Ectodermal cell (in vitro differentiated cells): ENCODE measurements around the gene FBXL19.

ENCODE experiments used
- H3K27ac ChIP-seq: 2 replicates; pipeline ENCODE4 v1.7.0; 2013; ENCODE audit warnings: mild to moderate bottlenecking, low read depth, low read length; ENCODE audit not compliant: insufficient read depth, poor library complexity, severe bottlenecking
- H3K27me3 ChIP-seq: 2 replicates; pipeline ENCODE4 v1.7.0; 2013; ENCODE audit warnings: mild to moderate bottlenecking, low read length; ENCODE audit not compliant: insufficient read depth, control insufficient read depth, poor library complexity, severe bottlenecking
- H3K36me3 ChIP-seq: one replicate; pipeline ENCODE4 v1.7.0; 2013; ENCODE audit warnings: low read length; ENCODE audit not compliant: control insufficient read depth, insufficient read depth
- H3K4me1 ChIP-seq: one replicate; pipeline ENCODE4 v1.7.0; 2013; ENCODE audit warnings: low read length; ENCODE audit not compliant: control insufficient read depth, insufficient read depth
- H3K4me3 ChIP-seq: 2 replicates; pipeline ENCODE4 v1.7.0; 2013; ENCODE audit warnings: low read depth, low read length, control low read depth; ENCODE audit not compliant: insufficient read depth
- H3K9me3 ChIP-seq: 2 replicates; pipeline ENCODE4 v1.7.0; 2013; ENCODE audit warnings: mild to moderate bottlenecking, low read length, moderate library complexity; ENCODE audit not compliant: control insufficient read depth
- WGBS, 2 experiments: methylation state at CpG; one replicate each; pipeline ENCODE4 v1.1.7; 2013; ENCODE audit warnings: missing lambda C conversion rate in 2 of 2; 5-methylcytosine and 5-hydroxymethylcytosine counted together

The FBXL19 gene

DNA sequence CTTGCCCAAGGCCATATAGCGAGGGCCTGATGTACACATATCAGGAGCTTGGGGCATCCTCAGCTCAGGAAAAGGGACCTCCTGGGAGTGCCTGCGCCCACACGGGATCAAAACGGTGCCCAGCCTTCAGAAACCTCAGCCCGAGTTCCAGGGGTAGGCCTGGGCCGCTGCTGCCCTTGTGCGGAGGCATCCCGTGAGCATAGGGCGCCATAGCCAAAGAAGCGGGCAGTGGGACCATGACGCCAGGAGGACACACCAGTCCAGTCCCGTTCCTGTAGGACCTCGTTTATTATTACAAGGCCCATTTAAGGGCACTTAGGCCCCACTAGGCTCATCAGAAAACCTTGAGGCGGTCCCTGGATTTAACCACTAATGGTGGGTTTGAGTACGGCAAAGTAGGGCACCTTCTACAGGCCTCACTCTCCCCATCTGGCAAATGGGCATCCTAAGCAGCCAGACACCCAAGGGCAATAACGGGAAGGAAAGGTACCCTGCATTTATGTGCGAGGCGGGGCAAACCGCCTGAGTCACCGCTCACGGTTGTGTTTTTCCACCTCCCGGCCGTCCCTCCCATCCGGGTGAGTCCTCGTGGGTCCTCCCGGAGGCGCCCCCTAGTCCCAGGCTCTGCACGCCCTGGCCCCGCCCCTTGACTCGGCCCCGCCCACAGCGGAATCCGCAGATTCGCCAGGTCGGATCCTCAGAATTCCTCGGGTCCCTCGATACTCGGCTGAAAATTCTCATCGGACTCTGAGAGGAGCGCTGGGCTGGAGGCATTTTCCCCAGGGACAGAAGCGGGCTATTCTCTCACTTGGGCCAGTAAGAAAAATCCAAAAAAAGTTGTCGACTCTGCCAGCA lies 33.5 kb downstream of the FBXL19 start:
- WGBS, 2 experiments, result 33% methylated on average over 42 of the region's 42 CpGs
- H3K4me1 ChIP-seq, result peaks cover 13% of the 10 kb centered on the region
- no peaks in the 10 kb centered on the region for H3K9me3 ChIP-seq
- peaks cover 20% of the 10 kb centered on the region for H3K36me3 ChIP-seq
- no peaks in the 10 kb centered on the region for H3K27me3 ChIP-seq
- peak overlapping the region; percentile 91 for H3K27ac ChIP-seq
- peak overlapping the region; percentile 66 for H3K4me3 ChIP-seq

DNA sequence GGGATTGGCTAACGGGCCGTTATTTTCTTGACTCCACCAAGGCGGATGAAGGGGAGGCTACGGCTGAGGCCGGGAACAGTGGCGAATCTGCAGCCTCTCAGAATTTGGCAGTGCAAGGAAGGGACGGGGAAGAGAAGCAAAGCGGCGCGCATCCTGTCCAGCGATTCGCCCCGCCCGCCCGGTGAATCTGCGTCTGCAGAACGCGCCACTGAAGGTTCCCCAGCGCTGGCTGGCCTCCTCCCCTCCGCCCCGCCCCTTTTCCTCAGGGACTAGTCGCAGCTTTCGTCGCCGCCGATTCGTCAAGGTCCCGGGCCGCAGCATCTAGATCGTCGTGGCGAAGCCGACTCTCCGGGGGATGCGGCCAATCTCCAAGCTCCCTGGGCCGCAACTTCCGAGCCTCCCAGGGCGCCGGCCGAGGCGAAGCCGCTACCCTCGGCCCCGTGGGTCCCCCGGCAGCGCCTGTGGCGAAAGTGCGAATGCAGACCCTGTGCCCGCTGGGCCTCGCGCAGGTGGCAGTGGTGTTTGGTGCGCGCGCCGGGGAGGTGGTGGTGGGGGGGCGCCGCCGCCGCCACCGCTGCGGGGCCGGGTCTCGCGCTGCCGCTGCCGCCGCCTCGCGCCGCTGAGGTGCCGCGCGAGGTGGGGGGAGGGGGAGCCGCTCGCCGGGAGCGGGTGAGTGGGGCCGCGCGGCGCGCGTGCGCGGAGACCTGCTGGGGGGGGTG lies 34.2 kb downstream of the FBXL19 start, which contains the start of gene SETD1A:
Gene SETD1A (plus strand): TSS at position 299 of the 719 bp plus-strand sequence. CDS start 978 bp downstream, outside the sequence.
- Histone ChIP-seq H3K27me3 (no peaks in the 10 kb centered on the region), H3K27ac (peak within 1 kb of the TSS; percentile 91), H3K4me3 (peak within 1 kb of the TSS; percentile 66), H3K36me3 (peaks cover 27% of the 10 kb centered on the region), H3K4me1 (peaks cover 13% of the 10 kb centered on the region), H3K9me3 (no peaks in the 10 kb centered on the region)
- WGBS, 2 experiments, result 1% methylated on average over 85 of the region's 85 CpGs

DNA sequence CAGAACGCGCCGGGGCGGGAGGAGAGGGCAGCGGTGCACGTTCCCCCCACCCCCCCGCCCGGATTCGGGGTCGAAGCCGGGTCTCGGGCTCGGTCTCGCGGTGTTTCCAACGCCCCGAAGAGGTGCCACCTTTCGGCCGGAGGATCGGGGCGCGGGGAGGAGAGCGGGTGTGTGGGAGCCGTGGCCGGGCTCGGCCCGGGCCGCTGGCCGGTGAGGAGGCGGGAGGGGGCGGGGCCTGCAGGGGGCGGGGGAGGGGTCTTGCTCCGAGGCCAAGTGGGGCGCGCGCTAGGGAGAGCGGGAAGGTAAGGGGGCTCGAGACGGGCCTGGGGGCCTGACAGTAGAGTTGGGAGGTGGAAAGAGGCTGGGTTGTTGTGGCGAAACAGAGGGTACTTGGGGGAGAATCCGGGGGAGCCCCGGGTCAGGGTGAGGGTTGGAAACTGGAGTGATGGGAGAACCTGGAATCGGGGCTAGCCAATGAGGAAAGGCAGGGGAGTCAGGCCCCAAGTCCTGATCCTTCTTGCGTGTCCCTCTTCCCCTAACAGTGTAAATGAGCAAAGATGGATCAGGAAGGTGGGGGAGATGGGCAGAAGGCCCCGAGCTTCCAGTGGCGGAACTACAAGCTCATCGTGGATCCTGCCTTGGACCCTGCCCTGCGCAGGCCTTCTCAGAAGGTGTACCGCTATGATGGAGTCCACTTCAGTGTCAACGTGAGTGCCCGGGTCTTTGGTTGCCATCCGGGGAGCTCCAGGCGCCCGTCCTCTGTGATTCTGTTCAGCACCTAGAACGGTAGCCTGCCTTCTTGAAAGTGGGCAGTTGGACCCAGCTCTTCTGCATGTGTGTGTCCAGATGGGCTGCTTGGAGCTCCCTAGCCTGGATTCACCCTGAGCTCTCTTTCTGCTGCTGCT lies 35.1 kb downstream of the FBXL19 start:
- Histone ChIP-seq H3K4me3 (peak overlapping the region; percentile 66), H3K27me3 (no peaks in the 10 kb centered on the region), H3K36me3 (peaks cover 35% of the 10 kb centered on the region), H3K27ac (no peak overlapping the region), H3K4me1 (peaks cover 13% of the 10 kb centered on the region), H3K9me3 (no peaks in the 10 kb centered on the region)
- WGBS, 2 experiments, result 18 to 21% methylated on average over 47 to 55 of the region's 55 CpGs

DNA sequence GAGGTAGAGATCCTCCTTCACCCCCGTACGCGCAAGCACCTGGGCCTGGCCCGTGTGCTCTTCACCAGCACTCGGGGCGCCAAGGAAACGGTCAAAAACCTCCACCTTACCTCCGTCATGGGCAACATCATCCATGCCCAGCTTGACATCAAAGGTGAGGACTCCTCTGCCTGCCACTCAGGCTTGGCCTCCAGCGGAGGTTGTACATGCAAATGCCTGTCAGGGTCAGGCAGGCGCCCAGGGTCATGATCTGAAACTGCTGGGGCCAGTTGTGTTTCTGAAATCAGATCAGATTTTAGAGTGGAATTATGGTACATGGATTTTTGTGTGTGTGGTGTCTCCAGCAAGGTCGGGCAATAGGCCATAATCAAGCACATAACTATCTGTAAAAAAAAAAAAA lies 38.0 kb downstream of the FBXL19 start:
- peaks cover 56% of the 10 kb centered on the region for H3K36me3 ChIP-seq

DNA sequence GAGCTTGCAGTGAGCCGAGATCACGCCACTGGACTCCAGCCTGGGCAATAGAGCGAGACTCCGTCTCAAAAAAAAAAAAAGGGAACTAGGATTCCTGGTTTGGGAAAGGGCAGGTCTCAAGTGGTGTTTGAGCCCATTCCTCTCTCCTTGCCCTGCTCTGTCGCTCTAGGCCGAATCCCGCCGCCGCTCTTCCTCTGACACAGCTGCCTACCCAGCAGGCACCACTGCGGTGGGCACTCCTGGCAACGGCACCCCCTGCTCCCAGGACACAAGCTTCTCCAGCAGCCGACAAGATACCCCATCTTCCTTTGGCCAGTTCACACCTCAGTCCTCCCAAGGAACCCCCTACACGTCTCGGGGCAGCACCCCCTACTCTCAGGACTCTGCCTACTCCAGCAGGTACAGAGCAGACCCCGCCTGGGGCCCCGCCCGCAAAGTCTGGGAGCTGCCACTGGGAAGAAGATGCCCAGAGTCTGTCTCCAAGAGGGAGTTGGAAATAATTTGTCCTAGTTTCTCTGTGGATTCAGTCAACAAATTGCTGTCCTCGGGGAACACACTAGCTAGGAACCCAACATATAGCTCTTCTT lies 40.6 kb downstream of the FBXL19 start:
- no peak overlapping the region for H3K27ac ChIP-seq
- 94 to 95% methylated on average over 18 of the region's 18 CpGs for WGBS, 2 experiments
- no peak overlapping the region for H3K4me3 ChIP-seq
- no peaks in the 10 kb centered on the region for H3K27me3 ChIP-seq
- peaks cover 65% of the 10 kb centered on the region for H3K36me3 ChIP-seq
- H3K9me3 ChIP-seq, result no peaks in the 10 kb centered on the region
- H3K4me1 ChIP-seq, result peaks cover under 1% of the 10 kb centered on the region

More for the DNA sequence above, 38.0 kb downstream of the FBXL19 start:
- 95 to 97% methylated on average over 10 of the region's 11 CpGs for WGBS, 2 experiments
- H3K4me3 ChIP-seq, result no peak overlapping the region
- H3K27ac ChIP-seq, result no peak overlapping the region
- no peaks in the 10 kb centered on the region for H3K9me3 ChIP-seq
- peaks cover 6% of the 10 kb centered on the region for H3K4me1 ChIP-seq
- no peaks in the 10 kb centered on the region for H3K27me3 ChIP-seq

DNA sequence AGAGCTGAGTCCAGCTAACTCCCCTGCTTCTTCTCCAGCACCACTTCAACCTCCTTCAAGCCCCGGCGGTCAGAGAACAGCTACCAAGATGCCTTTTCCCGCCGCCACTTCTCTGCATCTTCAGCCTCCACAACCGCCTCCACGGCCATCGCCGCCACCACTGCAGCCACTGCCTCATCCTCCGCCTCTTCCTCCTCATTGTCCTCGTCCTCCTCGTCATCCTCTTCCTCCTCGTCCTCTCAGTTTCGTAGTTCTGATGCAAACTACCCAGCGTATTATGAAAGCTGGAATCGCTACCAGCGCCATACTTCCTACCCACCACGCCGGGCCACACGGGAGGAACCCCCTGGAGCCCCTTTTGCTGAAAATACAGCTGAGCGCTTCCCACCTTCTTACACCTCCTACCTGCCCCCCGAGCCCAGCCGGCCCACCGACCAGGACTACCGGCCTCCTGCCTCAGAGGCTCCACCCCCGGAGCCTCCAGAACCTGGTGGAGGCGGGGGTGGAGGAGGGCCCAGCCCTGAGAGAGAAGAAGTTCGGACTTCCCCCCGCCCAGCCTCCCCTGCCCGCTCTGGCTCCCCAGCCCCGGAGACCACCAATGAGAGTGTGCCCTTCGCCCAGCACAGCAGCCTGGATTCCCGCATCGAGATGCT lies 41.3 kb downstream of the FBXL19 start:
- Histone ChIP-seq H3K4me1 (no peaks in the 10 kb centered on the region), H3K27ac (no peak overlapping the region), H3K36me3 (peaks cover 66% of the 10 kb centered on the region), H3K9me3 (no peaks in the 10 kb centered on the region), H3K4me3 (no peak overlapping the region), H3K27me3 (no peaks in the 10 kb centered on the region)
- 96 to 97% methylated on average over 33 of the region's 33 CpGs for WGBS, 2 experiments

DNA sequence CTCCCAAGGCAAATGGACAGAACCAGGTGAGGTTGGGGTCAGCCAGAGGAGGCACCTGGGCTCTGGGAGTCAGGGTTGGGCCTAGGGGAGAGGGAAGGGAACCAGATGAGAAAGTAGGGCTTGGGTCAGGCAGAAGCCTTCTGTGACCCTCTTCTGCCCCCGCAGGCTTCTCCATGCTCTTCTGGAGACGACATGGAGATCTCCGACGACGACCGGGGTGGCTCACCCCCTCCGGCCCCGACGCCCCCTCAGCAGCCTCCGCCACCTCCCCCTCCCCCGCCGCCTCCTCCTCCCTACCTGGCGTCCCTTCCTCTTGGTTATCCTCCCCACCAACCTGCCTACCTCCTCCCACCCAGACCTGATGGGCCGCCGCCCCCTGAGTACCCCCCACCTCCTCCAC lies 42.1 kb downstream of the FBXL19 start:
- no peaks in the 10 kb centered on the region for H3K4me1 ChIP-seq
- no peaks in the 10 kb centered on the region for H3K27me3 ChIP-seq
- no peaks in the 10 kb centered on the region for H3K9me3 ChIP-seq
- H3K27ac ChIP-seq, result no peak overlapping the region
- H3K36me3 ChIP-seq, result peaks cover 69% of the 10 kb centered on the region
- WGBS, 2 experiments, result 92 to 94% methylated on average over 15 of the region's 15 CpGs
- no peak overlapping the region for H3K4me3 ChIP-seq

DNA sequence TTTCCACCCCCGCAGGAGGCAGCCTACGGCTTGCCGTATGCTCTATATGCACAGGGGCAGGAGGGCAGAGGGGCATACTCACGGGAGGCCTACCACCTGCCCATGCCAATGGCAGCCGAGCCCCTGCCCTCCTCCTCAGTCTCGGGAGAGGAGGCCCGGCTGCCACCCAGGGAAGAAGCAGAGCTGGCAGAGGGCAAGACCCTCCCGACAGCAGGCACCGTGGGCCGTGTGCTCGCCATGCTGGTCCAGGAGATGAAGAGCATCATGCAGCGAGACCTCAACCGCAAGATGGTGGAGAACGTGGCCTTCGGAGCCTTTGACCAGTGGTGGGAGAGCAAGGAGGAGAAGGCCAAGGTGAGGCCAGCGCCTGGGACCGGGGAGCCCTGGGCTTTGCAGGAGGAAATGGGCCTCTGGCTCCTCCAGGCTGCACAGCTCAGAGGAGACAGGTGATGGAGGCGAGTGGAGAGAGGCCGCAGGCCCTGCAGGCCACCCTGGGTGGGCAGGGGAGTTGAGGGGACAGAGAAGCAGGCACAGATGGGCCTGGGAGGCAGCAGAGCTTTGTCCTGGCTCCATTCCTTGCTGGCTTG lies 42.8 kb downstream of the FBXL19 start:
- Histone ChIP-seq H3K36me3 (peaks cover 69% of the 10 kb centered on the region), H3K4me3 (no peak overlapping the region), H3K27ac (no peak overlapping the region), H3K9me3 (no peaks in the 10 kb centered on the region), H3K4me1 (no peaks in the 10 kb centered on the region), H3K27me3 (no peaks in the 10 kb centered on the region)
- 96% methylated on average over 19 of the region's 19 CpGs for WGBS, 2 experiments

DNA sequence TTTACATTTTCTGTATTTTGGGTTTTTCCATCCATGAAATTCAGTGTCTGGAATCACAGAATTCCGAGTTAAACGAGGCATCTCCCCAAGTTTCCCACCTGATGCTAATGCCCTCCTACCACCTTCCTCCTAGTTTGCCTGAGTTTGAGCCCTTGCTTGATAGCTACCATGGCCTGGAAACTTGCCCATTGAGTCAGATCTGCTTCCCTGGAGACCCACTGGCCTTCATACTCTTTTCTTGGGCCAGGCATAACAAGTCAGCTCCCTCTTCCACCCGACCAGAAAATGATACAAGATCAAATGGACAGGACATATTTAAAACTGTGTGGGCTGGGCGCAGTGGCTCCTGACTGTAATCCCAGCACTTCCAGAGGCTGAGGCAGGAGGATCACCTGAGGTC lies 44.4 kb downstream of the FBXL19 start:
- WGBS, 2 experiments, result 91 to 94% methylated on average over 4 of the region's 4 CpGs
- H3K27ac ChIP-seq, result no peak overlapping the region
- H3K4me3 ChIP-seq, result no peak overlapping the region
- no peaks in the 10 kb centered on the region for H3K4me1 ChIP-seq
- peaks cover 65% of the 10 kb centered on the region for H3K36me3 ChIP-seq
- no peaks in the 10 kb centered on the region for H3K27me3 ChIP-seq
- no peaks in the 10 kb centered on the region for H3K9me3 ChIP-seq
